ENCODE measurements around the gene INPPL1.
A peak's percentile ranks its signal among the peaks of the same experiment; 100 is the strongest.

The INPPL1 gene

DNA sequence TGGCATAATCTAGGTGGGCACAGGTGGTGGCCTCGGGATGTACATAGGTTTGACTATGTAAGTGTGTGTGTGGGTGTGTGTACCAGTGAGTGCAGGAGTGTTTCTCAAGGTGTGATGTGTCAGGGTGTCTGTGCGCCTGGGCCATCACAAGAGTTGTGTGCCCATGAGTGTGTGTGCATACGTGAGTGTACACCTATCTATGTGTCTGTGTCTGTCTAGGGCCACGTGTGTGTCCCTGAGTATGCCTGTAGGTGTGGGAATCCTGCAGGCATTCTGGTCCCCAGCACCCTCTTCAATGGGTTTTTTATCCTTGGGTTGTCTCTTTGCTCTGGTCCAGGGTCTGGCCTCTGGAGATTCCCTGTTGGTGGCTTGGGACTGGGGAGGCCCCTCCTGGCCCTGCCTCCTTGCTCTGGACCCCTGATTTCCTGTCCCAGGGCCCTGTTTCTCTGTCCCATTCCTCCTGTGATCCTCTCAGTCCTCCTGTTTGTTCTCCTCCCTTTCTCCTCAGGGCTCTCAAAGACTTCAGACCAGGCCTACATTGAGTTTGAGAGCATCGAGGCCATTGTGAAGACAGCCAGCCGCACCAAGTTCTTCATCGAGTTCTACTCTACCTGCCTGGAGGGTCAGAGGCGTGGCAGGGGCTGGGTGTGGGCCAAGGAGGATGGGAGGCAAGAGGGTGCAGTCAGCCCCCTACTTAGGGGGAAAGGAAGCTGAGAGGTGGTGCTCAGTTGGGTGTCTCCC is 9.4 kb downstream of the INPPL1 start:
- DNase-seq = no peak

DNA sequence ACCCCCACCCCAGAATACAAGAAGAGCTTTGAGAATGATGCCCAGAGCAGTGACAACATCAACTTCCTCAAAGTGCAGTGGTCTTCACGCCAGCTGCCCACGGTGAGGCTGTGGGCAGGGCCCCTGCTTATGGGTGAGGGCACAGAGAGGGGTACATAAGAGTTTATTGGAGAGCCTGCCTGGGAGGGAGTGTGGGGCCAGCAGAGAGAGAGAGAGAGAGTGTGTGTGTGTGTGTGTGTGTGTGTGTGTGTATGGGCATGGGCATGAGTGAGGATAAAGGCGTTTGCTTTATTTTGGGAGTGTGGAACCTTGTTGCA is 9.9 kb downstream of the INPPL1 start:
- DNase-seq = no peak

DNA sequence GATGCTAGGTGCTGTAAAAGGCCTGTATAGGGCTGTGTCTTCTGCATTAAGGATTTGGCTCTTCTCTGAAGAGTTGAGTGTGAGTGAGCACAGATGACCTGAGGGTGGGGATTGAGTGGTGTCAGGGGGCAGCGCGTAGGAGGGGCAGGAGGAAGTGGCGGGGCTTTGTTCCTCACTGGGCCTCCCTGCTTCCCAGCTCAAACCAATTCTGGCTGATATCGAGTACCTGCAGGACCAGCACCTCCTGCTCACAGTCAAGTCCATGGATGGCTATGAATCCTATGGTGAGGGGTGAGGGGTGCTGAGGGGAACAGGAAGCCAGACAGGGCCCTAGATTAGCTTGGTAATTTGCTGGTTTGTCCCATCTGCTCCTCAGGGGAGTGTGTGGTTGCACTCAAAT is 10.4 kb downstream of the INPPL1 start:
- DNase-seq = no peak

DNA sequence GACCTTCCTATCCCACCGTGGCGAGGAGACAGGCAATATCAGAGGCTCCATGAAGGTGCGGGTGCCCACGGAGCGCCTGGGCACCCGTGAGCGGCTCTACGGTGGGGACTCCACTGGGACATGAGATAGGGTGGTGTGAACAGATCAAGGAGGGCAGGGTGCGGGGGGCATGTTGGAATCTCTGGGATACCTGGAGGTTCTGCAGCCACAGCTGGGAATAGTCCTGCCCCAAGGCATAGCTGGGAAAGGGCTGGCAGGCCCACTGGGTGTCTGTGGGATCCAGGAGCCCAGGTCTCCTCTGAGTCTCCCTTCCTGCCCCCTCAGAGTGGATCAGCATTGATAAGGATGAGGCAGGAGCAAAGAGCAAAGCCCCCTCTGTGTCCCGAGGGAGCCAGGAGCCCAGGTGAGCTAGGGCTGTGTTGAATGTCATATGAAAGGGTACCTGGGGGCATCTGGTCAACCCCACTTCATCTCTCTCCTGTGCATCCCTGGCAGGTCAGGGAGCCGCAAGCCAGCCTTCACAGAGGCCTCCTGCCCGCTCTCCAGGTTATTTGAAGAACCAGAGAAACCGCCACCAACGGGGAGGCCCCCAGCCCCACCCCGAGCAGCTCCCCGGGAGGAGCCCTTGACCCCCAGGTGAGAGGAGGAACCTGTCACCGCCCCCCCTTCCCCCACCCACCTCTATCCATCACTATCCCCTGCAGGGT is 10.9 kb downstream of the INPPL1 start:
- DNase-seq = no peak

DNA sequence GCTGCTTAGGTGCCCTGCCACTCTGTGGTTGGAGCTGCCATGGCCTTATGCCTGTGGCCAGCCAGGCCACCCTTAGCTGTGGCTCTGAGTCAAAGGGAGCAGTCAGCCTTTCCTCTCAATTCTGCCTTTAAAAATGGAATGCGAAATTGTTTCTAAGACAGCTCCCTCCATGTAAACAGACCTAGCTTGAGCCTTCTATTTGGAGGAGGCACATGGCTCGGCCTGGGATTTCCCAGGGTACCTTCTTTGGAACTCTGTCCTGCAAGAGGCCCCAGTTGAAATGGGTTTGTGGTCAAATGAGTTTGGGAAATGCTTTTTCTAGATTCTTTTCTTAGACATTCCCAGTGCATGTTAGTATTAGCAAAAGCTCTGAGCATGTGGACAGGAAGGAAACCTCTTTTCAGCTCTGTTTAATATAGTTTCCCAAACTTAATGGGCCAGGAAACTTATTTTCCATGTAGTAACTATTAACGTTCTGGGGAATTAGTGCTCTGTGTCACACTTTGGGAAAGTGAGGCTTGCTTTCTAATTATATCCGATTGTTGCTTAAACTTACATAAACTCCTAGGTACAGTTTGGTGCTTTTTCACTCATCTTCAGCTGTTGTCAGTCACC is 11.6 kb downstream of the INPPL1 start:
- no peak for DNase-seq

DNA sequence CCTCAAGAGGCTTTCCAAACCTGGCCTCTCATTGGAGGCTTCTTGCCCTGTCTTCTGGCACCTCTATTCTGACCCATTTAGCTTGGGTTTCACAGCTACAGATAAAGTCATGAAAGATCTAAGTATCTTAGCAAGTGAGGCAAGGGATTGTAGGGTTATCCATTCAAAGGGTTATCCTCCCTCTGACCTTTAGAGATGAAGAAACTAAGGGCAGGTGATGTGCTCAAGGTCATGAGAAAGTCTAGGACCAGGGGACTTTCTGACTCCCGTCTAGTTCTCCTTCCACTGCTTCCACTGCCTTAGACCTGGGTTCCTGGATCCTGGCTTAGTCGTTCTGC is 12.2 kb downstream of the INPPL1 start:
- DNase-seq = no peak

DNA sequence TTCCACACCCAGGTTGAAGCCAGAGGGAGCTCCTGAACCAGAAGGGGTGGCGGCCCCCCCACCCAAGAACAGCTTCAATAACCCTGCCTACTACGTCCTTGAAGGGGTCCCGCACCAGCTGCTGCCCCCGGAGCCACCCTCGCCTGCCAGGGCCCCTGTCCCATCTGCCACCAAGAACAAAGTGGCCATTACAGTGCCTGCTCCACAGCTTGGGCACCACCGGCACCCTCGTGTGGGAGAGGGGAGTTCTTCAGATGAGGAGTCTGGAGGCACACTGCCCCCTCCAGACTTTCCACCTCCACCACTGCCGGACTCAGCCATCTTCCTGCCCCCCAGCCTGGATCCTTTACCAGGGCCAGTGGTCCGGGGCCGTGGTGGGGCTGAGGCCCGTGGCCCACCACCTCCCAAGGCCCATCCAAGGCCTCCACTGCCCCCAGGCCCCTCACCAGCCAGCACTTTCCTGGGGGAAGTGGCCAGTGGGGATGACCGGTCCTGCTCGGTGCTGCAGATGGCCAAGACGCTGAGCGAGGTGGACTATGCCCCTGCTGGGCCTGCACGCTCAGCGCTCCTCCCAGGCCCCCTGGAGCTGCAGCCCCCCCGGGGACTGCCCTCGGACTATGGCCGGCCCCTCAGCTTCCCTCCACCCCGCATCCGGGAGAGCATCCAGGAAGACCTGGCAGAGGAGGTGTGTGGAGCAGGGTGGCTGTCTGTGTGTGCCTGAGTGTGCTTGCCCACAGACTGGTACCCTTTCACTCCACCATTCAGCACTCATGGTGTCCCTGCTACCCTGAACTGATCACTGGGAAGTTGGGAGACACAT is 12.8 kb downstream of the INPPL1 start:
- no peak for DNase-seq

DNA sequence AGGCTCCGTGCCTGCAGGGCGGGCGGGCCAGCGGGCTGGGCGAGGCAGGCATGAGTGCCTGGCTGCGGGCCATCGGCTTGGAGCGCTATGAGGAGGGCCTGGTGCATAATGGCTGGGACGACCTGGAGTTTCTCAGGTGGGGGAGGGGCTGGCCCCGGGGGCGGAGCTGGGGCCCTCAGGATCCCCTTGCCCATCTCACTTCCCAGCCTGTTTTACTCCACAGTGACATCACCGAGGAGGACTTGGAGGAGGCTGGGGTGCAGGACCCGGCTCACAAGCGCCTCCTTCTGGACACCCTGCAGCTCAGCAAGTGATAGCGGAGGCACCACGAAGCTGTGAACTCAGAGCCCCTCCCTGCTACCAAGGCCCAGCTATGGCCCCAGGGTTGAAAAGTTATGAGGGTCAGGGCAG is 13.5 kb downstream of the INPPL1 start:
- peak in 1 of 2 experiments; percentile 19 for DNase-seq

DNA sequence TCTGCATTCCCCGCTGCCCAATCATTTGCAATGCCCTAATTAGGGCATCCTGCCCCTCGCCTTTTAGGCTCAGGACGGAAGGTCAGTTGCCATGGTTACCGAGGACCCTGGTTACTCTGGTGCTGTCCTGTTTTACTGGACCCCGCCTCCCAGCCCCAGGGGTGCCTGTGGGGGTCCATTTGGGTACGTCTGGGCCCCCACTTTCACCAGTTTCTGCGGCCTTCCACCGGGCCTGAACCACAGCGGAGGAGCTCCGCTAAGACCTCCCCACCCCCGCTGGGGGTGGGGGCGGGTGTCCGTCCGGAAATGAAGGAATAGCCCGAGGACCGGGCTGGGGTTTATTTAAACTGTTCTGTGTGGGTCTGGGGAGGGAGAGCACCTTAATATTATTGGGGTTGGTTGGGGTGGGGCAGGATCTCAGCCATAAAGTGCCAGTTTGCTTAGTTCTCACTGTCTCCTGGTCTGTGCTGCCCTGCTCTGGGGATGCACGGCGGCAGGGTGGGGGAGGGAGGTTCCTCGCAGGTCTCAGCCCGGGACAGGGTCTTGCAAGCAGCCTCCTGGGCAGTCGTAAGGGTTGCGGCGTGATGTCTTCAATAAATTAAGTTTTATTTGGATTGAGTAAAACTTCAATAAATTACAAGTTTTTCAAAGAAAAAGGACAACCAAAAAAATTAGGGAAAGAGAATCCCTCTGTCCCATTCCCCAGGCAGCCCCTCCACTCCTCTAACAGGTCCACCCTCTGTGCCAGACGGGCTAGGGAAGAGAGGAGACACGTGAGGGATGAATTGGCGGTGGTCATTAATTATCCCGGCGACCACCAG is 14.1 kb downstream of the INPPL1 start:
- no peak for DNase-seq

DNA sequence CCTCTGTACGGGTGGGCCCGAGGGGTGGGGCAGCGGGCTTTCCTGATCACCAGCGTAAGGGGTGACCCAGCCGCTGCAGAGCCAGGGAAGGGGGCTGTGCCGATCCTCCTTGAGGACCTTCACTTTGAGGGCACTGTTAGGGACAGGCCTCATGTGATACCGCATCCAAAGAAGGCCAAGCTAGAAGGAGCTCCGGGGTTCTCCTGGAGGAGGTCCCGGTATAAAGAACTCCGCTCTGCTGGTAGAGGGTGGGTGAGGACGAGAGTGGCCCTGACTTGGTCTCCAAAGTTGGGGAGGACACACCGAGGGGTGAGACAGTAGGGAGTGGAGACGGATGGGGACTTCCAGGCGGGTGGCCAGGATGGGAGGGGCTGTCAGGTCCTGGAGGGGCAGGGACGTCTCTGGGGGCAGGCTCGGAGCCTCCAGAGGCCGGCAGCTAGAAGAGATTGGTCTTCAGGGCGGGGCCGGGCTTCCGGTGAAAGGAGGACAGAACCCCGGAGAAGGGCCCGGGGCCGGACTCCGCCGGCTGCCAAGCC is 14.8 kb downstream of the INPPL1 start:
- DNase-seq = peak; percentile 36 to 63

DNA sequence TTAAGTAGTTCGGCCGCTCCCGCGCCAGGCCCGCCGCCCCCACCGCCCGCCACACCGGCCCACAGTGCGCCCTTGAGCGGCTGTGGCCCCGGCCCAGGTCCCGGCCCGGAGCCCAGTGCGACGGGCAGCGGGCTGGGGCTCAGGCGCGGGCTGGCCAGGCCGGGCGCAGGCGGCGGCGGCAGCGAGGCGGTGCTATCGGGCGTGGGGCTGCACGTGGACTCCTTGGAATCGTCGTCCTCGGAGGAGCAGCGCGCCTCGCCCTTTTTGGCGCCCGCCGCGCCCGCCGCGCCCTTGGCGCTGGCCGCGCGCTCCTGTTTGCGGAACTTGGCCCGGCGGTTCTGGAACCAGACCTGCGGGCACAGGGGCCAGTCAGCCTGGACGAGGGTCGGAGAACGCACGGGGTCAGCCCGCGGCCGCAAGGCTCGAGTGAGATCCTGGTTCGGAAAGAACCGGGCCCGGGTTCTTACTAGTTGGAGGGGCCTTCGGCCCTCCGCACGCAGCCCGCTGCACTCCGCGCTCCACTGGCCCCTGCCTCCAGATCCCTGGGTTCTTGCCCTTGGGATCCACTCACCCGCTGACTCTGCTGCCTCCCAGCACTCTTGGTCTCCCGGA is 15.4 kb downstream of the INPPL1 start:
- peak in 1 of 2 experiments; percentile 57 for DNase-seq

DNA sequence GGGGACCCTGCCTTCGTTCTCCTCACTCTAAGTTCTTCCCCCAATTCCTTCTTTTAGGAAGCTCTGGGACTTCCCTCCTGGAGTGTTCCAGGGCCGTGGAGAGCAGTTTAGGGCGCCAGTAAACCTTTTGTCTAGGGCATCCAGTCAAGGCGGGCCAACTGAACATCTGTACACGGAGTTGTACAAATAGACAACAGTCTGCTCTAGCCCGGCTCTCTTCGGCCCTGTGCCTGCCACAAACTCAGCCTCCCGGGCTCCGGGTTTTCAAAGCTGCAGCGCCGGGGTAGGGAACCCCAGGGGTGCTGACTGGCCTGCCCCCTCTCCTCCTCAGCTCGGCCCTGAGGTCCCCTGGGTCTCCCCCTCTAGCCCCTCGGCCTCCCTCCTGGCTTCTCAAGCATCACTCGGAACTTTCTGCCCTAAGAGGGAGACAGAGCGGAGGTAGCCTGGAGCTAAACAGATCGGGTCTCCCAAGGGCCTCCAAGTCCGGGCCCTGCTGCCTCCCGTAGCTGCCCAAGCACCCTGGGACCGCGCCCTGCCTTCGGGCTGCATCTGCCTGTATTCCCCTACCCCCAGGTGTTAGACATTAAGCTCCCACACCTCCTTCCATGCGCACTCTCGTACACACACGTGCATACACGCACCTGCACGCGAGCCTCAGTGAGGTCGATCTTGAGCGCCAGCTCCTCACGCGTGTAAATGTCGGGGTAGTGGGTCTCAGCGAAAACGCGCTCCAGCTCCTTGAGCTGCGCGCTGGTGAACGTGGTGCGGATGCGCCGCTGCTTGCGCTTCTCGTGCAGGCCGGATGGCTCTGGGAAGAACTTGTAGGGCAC is 16.1 kb downstream of the INPPL1 start:
- DNase-seq = peak in 1 of 2 experiments; percentile 29

DNA sequence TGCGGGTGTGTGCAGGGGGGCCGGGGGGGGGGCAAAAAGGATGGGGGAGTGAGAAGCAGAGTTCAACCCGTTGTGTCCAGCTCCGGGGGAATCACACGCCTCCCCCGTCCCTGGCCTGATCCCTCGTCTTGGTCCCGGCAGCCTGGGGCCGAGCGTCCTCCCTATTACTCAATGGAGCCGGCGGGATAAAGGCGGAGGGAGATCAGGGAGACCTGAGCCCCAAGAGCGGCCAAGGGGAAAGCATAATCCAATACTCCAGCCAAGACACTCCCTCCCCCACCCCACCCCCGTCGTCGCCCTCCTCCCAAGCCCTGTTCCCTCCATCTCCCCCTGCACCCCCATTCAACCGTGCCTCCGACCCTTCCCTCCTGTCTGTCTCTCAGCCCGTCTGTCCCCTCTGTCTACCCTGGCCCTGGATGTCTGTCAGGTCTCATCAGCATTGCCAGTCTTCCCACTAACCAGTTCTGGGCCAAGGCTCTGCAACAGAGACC is 16.8 kb downstream of the INPPL1 start:
- no peak for DNase-seq

DNA sequence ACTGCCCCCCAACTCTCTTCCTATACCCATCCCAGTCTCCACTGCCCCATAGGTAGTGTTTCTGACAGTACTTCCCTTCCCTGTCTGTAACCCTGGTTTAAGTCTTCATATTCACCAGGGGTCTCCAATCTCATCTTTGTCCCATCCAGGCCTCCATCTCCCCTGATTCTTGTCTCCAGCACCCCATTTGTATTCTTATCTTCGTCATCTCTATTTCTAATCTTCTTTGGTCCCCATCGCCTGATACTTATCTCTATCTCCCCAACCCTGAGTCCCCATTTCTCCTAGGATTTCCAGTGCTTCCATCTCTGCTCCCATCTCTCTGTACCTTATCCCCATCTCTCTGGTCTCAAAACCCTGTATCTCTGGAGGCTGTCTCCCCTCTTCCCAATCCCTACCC is 17.6 kb downstream of the INPPL1 start:
- no peak for DNase-seq

DNA sequence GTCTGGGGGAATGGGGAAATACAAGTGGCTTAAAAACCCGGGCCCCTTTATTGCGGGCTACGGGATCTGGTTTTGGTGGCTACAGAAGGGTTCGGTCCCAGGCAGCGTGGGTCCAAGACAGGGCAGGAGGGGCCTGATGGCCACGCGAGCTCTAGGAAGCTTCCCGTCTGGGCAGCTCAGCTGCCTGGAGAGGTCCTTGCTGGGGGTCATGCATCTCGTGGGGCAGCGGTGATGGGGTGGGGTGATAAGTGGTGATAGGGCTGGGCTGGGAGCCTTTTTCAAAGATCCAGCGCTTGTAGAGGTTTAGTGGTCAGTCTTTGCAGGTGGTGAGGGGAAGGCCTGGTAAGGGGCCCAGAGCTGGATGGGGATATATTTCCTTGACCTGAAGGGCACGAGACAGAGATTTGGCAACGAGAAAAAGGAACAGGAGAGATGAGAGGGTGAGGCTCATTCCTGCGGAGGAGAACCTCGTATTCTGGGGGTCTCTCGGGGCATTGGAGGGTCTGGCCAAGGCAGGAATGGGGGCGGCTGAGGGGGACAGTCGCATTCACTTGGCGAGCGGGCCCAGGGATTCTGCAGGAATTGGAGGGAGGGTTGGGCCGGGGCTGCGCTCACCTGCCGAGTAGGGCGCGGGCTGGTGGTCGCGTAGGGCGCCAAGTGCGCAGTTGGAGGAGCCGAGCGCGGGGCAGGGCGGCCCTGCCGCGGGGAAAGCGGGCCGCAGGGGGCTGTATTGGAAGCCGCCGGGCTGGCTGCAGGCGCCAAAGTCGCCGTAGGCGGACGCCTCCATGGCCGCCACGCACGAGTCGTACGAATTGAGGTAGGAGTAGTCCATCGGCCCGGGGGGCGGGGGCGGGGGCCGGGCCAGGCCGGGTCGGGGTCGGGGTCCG is 18.8 kb downstream of the INPPL1 start:
- DNase-seq = no peak

DNA sequence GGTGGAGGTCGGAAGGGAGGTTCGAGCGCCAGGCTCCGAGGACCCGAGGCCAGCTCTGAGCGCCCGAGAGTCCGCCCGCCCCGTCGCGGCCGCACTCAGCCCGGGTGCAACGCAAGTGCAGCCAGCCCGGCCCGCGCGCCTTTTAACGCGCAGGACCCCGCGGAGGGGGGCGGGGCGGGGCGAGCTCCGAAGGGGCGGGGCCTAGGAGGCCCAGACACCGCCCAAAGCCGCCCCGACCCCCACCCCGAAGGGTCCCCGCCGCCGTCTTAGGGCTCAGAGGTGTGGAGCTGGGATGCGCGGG is 19.4 kb downstream of the INPPL1 start, which contains the start of gene PHOX2A:
PHOX2A (minus strand) TSS at position 117 of the 301 bp plus-strand sequence. CDS start 172 bp downstream, outside the sequence.
- no peak for DNase-seq

DNA sequence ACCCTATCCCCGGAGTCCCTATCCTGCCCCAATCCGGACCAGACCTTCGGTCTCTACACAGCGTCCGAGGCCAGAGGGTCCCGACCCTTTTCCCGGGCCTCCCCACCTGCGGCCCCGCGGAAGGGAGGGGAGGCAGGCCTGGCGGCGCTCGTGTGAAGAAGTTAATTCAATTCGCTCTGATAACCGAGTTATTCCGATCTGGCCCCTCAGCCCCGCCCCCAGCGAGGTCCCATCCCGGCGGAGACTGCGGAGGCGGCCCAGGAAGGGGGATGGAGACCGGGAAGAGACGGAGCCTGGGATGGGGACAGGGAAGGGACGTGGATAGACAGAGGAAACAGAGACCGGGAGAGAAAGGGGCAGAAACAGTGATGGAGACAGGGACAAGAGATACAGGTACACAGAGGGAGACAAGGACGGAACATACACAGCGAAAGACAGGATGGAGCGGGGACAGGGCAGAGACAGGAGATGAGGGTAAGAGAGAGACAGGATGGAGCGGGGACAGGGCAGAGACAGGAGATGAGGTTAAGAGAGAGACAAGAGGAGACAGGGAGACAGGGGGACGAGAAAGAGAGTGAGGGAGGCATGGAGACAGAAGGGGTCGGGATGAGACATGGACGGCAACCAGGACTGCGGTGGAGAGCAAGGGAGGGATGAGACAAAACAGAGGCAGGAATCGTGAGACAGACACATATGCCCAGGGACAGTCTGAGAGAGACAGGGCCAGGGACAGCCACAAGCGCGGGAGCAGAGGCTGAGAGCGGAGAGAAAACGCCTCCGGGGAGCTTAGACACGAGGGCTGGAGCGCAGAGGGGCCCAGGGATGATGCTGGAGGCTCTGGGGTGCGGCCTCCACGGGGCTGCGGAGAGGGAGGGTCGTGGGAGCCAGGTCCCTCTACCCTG is 20.0 kb downstream of the INPPL1 start:
- no peak for DNase-seq

DNA sequence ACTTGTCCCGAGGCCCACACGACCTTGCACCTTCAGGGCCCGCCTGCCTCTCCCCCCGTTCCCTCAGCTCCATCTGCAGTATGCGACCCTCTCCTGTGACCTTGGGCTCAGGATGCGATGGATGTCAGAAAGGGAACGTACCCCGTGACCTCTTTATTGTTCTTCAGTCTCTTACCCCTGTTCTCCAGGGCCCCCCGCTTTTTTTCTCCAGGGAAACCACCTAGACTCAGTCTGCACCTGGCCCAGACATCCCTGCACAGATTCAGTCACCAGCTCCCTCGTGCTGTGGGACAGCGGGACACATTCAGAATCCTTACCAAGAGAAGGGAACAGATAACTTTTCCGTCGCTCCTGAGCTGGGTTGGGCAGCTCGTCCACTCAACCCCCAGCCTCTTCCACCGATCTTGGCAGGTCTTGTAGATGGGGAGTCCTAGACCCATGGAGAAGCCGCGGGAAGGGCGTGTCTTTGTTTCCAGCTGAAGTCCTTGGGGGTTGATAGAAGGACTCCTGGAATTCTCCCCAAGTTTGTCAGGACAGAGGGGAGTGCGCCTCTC is 20.8 kb downstream of the INPPL1 start:
- no peak for DNase-seq
